ENCODE results near the gene CCDC24.

Gene CCDC24

GRCh38 chr1:43991476-43992231, at the start of gene CCDC24:
Gene CCDC24 (plus strand): TSS chr1:43991599. CDS start chr1:43991879, 280 bp downstream.
- peak; percentile 82 for DNase-seq

- no peak for DNase-seq
Measured at GRCh38 chr1:43942411-43942810, 49.0 kb upstream of the CCDC24 start.

GRCh38 chr1:43944860-43945259, 46.5 kb upstream of the CCDC24 start:
- DNase-seq = no peak

GRCh38 chr1:43945674-43946235, 45.6 kb upstream of the CCDC24 start:
- no peak for DNase-seq

- peak; percentile 96 for DNase-seq
Measured at GRCh38 chr1:43946236-43947060, 45.0 kb upstream of the CCDC24 start, which contains the start of gene IPO13. Gene IPO13 (plus strand): TSS chr1:43946950. CDS start chr1:43947601, 651 bp downstream.

- DNase-seq = no peak
Measured at GRCh38 chr1:43947061-43947873, 44.1 kb upstream of the CCDC24 start.

GRCh38 chr1:43947874-43948437, 43.4 kb upstream of the CCDC24 start:
- DNase-seq = no peak

GRCh38 chr1:43949678-43950077, 41.7 kb upstream of the CCDC24 start:
- DNase-seq = no peak

GRCh38 chr1:43951021-43951985, 40.1 kb upstream of the CCDC24 start:
- no peak for DNase-seq

- DNase-seq = no peak
Measured at GRCh38 chr1:43952731-43953346, 38.6 kb upstream of the CCDC24 start.

- DNase-seq = no peak
Measured at GRCh38 chr1:43953361-43953760, 38.0 kb upstream of the CCDC24 start.

- no peak for DNase-seq
Measured at GRCh38 chr1:43954036-43954435, 37.4 kb upstream of the CCDC24 start.

GRCh38 chr1:43956234-43956633, 35.2 kb upstream of the CCDC24 start:
- no peak for DNase-seq

GRCh38 chr1:43957407-43958040, 33.9 kb upstream of the CCDC24 start:
- no peak for DNase-seq

GRCh38 chr1:43958351-43959255, 32.8 kb upstream of the CCDC24 start:
- DNase-seq = no peak

- DNase-seq = no peak
Measured at GRCh38 chr1:43960798-43961197, 30.6 kb upstream of the CCDC24 start.

GRCh38 chr1:43961692-43962091, 29.7 kb upstream of the CCDC24 start:
- DNase-seq = no peak

GRCh38 chr1:43962324-43962723, 29.1 kb upstream of the CCDC24 start:
- DNase-seq = no peak

- DNase-seq = no peak
Measured at GRCh38 chr1:43963006-43963405, 28.4 kb upstream of the CCDC24 start.
